GM19025 (cell line): ENCODE measurements around the gene SMNDC1.
"Not testable (repeated sequence)": the region's sequence is repeated elsewhere in the genome, so short reads cannot be mapped to it uniquely, and the experiment has no call there.

Source experiments
- ATAC-seq: cut with Tn5 transposase; IDR thresholded peaks from one replicate; pipeline ENCODE4 v1.9.1; 2021; ENCODE audit warnings: mild to moderate bottlenecking, low read depth, moderate library complexity; ENCODE audit not compliant: unreplicated experiment

SMNDC1 gene

DNA sequence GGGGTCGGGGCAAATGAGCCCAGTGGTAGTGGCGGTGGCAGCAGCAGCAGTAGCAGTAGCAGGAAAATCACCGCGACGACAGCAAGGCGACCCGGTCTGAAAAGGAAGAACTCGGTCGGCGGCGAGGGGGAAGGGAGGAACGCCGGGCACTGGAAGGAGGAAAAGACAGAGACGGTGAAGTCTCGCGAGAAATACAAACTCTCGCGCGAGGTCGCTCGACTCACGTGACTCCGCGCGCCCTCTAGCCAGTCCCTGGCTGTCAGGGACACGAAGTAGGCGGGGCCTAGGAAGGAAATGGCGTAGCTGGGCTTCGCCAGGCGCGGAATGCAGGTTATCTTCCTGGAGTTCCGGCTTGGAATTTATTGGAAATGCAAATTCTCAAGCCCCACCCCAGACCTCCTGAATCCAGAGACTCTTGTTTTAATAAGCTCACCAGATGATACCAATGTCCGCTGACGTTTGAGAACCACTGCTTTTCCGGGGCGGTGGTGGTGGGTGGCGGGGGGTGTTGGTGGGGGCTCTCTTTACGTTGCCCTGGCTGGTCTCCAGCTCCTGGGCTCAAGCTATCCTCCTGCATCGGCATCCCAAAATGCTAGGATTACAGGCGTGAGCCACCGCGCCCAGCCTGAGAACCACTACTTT is at the start of gene SMNDC1:
TSS of gene SMNDC1 (minus strand) at position 141 of the 642 bp plus-strand sequence. CDS start 1,333 bp downstream, outside the sequence.
- ATAC-seq: peak; percentile 89

DNA sequence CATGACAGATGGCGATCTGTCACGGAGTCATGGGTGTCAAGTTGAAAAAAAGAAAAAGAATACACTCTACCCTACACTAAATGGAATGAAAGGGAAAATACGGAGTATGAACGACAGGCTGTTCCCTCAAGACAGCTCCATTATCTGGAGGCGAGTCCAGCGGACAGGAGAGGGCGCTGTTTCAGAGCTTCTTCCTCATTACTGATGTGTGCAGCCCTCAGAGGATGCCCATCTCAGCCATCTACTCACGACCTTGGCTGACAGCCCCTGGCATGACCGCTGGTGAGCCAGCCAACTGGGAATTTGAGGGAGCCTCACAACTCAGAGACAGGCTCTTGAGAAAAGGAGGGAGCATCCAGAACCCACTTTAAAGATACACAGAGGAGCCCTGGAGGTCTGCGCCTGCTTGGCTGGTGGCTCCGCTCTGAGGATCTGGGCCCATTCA is 49.6 kb upstream of the SMNDC1 start:
- ATAC-seq: no peak

DNA sequence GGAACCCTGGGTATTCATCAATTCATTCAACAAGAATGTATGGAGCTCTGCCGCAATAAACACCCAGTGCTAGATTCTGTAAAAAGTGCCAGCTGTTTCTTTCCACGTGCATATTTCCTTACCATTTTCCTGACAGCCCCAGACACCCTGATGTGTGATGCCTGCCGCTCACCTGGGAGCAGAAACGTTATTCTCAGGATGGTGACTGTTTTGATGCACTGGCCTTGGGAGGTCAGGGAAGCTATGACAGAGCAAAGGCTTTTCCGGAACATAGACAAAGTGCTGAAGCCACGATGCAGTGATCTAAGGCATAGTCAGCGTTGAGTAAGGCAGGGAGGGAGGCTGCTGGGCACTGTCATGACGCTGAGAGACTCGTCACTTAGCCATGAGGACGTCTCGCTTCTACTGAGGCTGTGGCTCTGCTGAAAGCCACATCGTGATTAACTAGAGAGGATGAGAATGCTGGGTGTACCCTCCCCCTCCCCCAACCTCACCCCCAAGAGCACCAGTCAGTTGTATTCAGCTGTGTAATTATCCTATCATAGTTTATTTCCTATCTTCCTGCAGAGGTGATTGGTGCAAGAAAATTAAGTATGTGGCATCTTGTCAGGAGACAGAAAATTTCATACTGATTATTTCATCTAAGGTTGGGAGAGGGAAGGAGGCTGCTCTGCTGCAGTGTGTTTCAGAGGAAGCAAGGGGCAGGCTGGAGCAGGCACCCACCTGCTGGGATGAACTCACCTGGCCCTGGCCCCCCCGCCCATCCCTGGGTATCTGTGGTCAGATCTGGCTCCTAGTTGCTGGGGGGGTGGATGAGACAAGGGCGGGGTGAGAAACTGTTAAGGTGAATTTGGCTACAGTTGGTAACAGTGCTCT is 48.8 kb upstream of the SMNDC1 start:
- ATAC-seq: no peak

DNA sequence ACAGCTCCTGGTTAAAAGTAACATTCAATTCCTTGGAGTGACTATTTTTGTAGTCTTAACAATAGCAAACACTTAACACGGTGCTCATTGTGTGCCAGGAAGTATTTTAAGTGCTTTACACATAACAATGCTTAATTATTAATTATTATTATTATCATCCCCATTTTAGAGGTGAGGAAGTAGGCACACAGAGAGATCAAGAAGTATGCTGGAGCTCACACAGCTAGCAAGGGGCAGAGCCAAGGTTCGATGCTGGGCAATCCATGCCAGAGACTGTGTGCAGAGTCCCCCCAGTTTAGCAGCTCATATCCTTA is 48.2 kb upstream of the SMNDC1 start:
- no peak for ATAC-seq

DNA sequence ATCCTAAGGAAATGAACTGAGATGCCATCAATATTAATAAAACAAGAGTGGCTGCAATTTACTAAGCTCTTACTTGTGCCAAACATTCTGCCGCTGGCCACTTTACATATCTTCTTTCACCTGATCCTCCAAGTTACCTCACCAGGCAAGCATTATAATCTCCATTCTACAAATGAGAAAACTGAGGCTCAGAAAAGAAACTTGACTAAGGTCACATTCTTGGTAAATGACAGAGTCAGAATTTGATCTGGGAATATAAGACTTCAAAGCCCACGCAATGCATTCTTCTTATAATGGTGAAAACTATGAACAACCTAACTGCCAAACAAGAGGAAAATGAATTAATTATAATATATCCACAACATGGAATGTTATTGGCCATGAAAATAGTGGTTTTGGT is 46.1 kb upstream of the SMNDC1 start:
- no peak for ATAC-seq

DNA sequence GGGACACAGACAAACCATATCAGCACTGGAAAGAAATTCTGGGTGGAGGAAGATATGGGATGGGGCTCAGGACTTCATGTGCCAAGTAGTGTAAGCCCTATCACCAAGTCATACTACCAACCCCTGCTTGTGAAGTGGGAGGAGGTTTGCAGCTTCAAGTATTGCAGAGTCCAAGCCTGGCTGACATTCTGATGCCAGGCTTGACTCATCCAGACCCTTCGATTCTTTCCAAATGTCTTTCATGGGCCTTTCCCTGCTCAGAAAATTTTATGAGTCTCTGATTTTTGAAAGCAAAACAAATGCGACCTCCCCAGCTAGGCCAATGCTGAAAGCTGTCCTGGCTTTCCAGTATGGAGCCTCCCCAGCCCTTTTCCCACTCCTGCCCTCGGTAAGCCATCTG is 45.1 kb upstream of the SMNDC1 start:
- no peak for ATAC-seq

DNA sequence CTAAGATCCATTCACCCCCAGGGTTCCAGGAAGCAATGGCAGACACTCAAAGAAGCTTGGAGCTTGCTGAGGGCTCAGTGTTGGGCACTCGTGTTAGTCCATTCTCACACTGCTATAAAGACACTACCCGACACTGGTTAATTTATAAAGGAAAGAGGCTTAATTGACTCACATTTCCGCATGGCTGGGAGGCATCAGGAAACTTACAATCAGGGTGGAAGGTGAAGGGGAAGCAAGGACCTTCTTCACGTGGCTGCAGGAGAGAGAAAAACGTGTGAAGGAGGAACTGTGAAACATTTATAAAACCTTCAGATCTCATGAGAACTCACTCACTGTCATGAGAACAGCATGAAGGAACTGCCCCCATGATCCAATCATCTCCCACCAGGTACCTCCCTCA is 44.7 kb upstream of the SMNDC1 start:
- no peak for ATAC-seq

DNA sequence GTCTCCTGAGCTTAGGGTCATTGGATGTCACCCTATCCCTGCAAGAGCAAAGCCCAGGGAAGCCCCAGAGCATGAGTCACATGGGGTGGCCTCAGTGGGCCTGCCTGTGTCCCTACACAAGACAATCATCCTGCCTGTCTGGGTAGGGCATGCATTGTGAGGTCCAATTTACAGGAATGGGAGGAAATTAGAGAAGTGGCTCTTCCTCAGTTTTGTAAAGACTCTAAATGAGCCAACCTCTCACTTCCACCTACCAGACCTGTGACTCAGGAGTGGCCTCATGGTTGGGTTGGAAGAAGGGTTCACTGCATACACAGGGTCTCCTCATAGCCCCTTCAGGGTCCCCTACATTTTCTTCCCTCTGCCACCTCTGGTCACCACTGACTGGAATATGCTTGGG is 43.6 kb upstream of the SMNDC1 start:
- no peak for ATAC-seq

DNA sequence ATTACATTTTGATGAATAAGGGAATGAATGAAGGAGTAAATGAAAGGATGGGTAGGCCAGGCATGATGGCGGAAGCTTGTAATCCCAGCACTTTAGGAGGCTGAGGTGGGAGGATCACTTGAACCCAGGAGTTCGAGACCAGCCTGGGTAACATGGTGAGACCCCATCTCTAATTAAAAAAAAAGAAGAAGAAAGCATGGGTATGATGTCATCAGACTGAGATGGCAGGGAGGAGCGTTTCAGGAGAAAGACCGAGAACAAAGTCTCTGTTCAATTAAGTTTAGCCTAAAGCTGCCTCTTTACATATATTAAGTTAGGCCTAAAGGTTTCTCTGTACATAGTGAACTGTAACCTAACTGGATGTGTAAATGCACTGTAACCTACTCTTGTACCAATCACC is 42.2 kb upstream of the SMNDC1 start:
- no peak for ATAC-seq

DNA sequence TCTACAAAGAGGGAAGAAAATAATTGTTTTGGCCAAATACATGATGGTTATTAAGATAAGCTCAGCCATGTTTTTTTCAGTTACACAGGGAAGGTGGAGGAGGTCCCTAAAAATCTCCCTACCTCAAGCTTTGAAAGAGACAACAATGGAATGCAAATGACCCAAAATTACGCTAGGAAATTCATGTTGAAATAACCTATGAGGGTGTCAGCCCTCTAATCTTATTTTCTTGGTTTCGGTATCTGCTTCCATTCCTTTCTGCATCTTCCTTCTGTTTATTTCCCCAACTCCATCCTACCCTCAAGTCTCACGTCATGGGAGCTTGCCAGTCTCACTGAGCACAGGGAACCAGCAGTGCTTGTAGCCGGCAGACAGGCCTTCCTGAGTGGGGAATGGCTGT is 40.6 kb upstream of the SMNDC1 start:
- ATAC-seq: no peak

DNA sequence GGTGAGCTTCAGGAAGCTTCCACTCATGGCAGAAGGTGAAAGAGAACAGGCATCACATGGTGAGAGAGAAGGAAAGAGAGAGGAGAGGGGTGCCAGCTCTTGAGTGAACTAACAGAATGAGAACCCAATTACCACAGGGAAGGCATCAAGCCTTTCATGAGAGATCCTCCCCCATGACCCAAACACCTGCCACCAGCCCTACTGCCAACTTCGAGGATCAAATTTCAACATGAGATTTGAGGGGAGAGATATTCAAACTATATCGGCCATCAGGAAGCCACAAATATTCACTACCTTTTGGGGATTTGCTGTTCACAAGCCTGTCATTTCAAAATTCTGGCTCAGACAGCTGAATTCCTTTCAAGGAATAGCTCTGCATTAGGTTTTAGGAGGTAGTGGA is 39.9 kb upstream of the SMNDC1 start:
- no peak for ATAC-seq

DNA sequence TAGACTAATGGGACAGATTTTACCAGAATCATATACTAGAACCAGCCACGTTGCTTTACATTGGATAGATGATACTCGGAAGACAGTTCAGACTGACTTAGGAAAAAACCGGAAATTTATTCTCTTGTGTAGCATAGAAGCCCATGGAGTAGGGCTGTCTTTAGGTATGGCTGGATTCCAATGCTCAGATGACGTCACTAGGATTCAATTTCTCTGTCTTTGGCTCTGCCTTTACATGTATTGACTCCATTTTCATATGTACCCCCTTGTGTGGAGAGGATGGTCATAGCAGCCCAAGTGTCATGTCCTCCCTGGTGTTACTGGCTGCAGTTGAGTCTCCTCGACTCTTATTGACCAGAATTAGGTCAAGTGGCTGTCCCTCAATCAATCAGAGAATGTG is 39.2 kb upstream of the SMNDC1 start:
- no peak for ATAC-seq

DNA sequence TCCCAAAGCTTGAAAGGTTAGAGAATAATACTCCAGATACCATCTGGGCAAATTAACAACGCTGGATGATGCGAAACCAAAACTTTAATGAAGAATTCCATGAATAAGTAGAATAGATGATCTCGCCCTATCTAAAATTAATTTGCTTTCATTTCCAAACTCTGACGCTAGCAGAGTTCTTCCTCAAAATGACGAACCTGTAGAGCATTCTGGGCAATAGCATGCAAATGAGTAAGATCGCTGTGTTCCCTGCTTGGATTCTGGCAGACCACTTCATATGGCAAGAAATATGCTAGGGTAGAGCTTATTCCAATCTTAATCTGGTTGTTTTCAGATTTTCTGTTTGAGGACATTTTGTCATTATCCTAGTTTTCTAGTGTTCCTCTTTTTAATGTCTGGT is 36.1 kb upstream of the SMNDC1 start:
- ATAC-seq: no peak

DNA sequence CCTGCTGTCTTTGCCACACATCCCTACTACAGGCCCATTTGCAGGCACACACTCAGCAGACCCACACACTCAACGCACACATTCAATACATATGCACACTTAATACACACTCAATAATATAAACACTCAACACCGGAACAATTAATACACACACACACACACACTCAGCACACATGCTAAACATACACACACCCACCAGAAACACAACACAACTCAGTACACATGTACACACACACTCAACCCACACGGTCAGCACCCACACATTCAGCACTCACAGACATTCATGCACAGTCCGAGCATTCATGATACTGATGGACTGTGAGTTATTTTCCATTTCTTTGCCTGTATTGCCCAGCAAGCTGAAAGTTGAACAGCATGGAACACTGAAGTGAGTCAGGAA is 35.4 kb upstream of the SMNDC1 start:
- no peak for ATAC-seq

DNA sequence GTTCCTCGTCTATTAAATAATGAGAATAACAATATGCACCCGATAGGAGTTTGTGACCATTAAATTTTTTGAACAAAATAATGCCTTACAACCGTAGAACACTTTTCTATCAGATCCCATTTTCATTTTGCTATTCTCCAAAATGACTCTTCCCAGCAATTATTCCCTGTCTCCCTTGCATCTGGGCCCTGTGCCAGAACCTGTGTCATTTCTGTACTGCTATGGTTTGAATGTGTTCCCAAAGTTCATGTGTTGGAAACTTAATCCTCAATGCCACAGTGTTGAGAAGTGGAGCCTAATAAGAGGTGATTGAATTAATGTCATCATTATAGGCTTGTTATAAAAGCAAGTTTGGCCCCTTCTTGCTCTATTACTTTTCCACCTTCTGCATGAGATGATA is 33.2 kb upstream of the SMNDC1 start:
- ATAC-seq: no peak

DNA sequence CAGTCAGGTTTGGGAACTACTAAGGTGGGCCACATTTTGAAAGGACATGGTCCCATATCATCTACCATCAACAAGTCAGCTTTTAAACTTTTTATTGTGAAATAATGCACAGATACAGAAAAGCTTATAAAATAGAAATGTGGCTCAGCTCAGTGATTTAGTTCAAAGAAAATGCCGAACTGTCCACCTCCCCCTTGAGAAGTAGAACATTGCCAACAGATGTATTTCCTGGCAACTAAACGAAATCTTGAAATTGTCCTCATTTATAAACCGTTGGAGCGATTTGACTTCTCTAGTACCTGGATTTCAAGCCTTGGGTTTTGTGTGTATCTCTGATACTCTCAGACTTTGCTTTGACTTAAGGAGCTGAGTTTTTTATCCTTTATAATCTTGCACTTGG is 32.7 kb upstream of the SMNDC1 start:
- ATAC-seq: no peak

DNA sequence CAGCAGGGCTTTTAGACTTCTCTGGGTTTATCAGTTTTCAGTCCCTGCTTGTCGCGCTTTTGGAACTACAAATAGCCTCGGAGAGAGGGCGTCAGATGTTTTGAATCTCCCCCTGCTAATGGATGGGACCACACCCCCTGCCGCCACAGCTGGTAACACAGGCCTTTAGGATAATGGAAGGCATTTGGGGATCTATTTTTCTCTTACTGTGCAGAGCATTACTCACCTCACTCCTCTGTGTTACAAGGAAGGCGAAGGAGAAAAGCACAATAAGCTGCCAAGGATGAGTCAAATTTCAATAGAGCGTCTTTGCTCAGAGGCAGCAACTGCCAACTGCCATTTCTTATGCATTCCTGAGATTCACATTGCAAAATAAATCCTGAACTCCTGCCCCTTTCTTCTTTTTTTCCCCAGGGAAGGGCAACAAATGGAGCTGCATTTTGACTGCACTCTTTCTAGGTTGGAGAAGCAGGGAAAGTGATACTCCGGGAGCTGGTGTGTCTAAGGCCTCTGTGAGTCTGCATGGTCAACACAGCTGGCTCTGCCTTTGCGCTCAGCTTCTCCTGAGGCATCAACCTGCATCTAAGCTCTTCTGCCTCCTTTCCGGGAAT is 31.5 kb upstream of the SMNDC1 start:
- no peak for ATAC-seq

DNA sequence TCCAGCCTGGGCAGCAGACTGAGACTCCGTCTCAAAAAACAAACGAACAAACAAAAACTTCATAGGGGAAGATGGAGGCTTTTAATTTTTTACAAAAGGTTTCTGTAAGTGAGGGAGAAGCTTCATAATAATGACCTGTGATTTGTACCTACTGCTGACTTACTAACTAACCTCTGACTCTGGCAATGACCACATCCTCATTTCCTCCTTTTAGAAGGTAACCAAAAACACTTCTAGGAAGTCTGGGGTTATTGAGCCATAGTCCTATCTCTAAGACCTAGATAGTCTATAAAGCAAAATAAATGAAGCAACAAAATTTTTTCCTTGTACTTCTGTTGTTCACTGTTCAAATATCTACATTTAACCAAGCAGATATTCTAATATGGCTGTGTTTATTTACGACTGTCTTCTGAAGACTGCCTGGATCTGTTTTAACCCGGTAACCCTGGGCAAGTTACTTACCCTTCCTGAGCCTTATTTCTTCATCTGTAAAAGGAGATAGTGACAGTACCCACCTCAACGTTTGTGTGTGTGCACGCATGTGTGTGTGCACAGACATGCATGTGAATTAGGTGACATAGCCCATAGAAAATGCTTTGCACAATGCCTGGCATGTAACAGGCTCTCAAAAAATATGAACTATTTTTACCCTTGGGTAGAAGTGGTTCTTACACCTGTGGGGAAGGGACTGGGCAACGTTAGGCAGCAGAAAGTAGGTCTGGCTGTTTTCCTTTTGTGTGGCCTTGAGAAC is 30.8 kb upstream of the SMNDC1 start:
- no peak for ATAC-seq

DNA sequence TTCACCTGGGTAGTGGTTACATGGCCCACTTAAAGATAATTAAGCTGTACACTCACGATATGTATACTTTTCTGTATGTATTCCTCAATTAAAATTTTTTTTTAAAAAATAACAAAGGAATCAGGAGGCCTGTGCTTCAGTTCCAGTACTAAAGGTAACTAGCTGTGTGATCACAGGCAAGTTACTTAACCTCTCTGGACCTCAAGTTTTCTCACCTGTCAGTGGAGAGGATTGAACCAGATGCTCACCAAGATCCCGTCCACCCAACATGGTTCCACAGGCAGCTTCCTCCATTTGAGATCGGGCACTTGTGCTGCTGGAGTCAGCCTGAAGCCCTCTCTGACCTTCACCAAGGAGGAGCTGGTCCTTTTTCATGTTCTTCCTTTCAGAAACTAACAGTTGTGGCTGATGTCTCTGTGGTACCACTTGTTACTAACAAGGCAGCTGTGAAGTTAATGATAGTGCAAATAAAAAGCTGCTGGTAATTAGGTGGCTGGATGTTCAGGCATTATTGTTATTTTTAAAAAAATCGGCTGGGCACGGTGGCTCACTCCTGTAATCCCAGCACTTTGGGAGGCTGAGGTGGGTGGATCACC is 29.4 kb upstream of the SMNDC1 start:
- no peak for ATAC-seq

DNA sequence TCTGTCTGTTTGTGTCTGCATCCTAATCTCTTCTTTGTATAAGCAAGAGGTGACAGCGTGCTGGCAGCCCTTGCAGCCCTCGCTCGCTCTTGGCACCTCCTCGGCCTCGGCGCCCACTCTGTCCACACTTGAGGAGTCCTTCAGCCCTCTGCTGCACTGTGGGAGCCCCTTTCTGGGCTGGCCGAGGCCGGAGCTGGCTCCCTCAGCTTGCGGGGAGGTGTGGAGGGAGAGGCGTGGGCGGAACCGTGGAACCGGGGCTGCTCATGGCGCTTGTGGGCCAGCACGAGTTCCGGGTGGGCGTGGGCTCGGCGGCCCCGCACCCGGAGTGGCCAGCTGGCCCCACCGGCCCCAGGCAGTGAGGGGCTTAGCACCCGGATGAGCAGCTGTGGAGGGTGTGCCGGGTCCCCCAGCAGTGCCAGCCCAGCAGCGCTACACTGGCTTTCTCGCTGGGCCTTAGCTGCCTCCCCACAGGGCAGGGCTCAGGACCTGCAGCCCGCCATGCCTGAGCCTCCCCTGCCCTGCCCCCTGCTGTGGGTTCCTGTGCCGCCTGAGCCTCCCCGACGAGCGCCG is 26.6 kb upstream of the SMNDC1 start:
- ATAC-seq: not testable (repeated sequence)
